Mesendoderm (in vitro differentiated cells): ENCODE data around the gene EVPL.

ENCODE experiments used
- DNase-seq: peaks from one replicate; pipeline ENCODE4 v3.0.0; 2013
- H2AK5ac ChIP-seq: 2 replicates; pipeline ENCODE4 v1.6.1; 2013; ENCODE audit warnings: low read length, inconsistent platforms
- H2BK120ac ChIP-seq: 2 replicates; pipeline ENCODE4 v1.6.1; 2013; ENCODE audit warnings: low read depth, mild to moderate bottlenecking, low read length, moderate library complexity, mixed read lengths
- H2BK15ac ChIP-seq: replicated peaks from 2 replicates; pipeline ENCODE4 v1.6.1; 2013; ENCODE audit warnings: low read depth, mild to moderate bottlenecking, moderate library complexity
- H2BK5ac ChIP-seq: 2 replicates; pipeline ENCODE4 v1.6.1; 2013; ENCODE audit warnings: low read length, inconsistent platforms
- H3K18ac ChIP-seq: 2 replicates; pipeline ENCODE4 v1.6.1; 2013; ENCODE audit warnings: mild to moderate bottlenecking, low read length, mixed read lengths
- H3K23ac ChIP-seq: one replicate; pipeline ENCODE4 v1.6.1; 2013; ENCODE audit warnings: low read length
- H3K27ac ChIP-seq: 2 replicates; pipeline ENCODE4 v1.5.1; 2013; ENCODE audit warnings: low read depth, mild to moderate bottlenecking, inconsistent platforms, low read length, moderate library complexity
- H3K27me3 ChIP-seq: 2 replicates; pipeline ENCODE4 v1.6.1; 2013; ENCODE audit warnings: low read length, control low read depth, mild to moderate bottlenecking, inconsistent platforms; ENCODE audit not compliant: insufficient read depth, poor library complexity
- H3K36me3 ChIP-seq: 2 replicates; pipeline ENCODE4 v1.6.1; 2013; ENCODE audit warnings: low read length, inconsistent platforms; ENCODE audit not compliant: control insufficient read depth, insufficient read depth
- H3K4ac ChIP-seq: one replicate; pipeline ENCODE4 v1.6.1; 2013; ENCODE audit warnings: low read depth, mild to moderate bottlenecking, low read length, moderate library complexity
- H3K4me1 ChIP-seq: 2 replicates; pipeline ENCODE4 v1.6.1; 2013; ENCODE audit warnings: low read depth, low read length, inconsistent platforms; ENCODE audit not compliant: control insufficient read depth
- H3K4me2 ChIP-seq: 2 replicates; pipeline ENCODE4 v1.6.1; 2013; ENCODE audit warnings: low read length
- H3K4me3 ChIP-seq: 2 replicates; pipeline ENCODE4 v1.5.1; 2013; ENCODE audit warnings: mild to moderate bottlenecking, low read length
- H3K56ac ChIP-seq: one replicate; pipeline ENCODE4 v1.6.1; 2013; ENCODE audit warnings: low read length
- H3K79me1 ChIP-seq: 2 replicates; pipeline ENCODE4 v1.6.1; 2013; ENCODE audit warnings: low read length, inconsistent platforms
- H3K79me2 ChIP-seq: 2 replicates; pipeline ENCODE4 v1.6.1; 2013; ENCODE audit warnings: mild to moderate bottlenecking, low read length; ENCODE audit not compliant: control insufficient read depth, insufficient read depth
- H3K9ac ChIP-seq: 2 replicates; pipeline ENCODE4 v1.6.1; 2013; ENCODE audit warnings: low read length, inconsistent platforms
- H4K5ac ChIP-seq: one replicate; pipeline ENCODE4 v1.6.1; 2013; ENCODE audit warnings: low read length
- H4K8ac ChIP-seq: one replicate; pipeline ENCODE4 v1.6.1; 2013; ENCODE audit warnings: low read depth, mild to moderate bottlenecking, control low read depth, low read length, moderate library complexity
- WGBS: extraction: QIAGEN DNeasy Blood & Tissue Kit; methylation state at CpG from one replicate; pipeline ENCODE4 v1.1.7; 2013; ENCODE audit warnings: low lambda C conversion rate, missing lambda C conversion rate; ENCODE audit not compliant: insufficient coverage; ENCODE audit errors: extremely low coverage; 5-methylcytosine and 5-hydroxymethylcytosine counted together

Gene EVPL

DNA sequence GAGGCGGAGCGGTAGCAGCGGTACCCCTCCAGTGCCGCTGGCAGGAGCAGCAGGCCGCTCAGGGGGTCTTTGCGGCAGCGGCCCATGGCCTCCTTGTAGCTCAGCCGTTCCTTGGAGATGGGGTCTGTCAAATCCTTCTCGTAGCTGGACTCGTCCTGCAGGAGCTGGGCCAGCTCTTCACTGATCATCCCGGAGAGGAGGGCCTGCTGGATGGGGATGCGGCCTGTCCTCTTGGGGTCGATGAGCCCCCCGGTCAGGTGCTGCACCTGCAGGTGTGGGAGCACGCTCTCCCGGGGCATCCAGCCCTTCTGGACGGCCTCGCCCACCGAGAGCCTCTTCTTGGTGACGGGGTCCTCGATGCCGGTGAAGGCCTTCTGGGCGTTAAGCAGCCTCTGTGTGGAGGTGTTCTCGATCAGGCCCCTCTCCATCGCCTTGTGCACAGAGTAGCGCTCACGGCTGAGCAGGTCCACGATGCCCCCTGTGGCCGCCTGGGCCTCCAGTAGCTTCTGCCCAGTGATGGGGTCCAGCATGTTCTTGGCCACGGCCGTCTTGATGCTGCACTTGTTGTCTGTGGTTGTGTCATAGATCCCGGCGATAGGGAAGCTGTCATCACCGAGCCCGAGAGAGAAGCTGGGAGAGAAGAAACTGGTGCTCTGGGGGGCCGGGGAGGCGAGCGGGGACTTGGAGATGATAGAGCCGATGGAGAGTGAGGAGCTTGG is 19.8 kb downstream of the EVPL start:
- Histone ChIP-seq H3K27ac (no peak overlapping the region), H2BK120ac (no peak overlapping the region), H4K5ac (no peak overlapping the region), H3K4me1 (no peaks in the 10 kb centered on the region), H2BK15ac (no peak overlapping the region), H3K79me1 (no peaks in the 10 kb centered on the region), H4K8ac (no peak overlapping the region), H3K4ac (no peak overlapping the region), H2BK5ac (no peak overlapping the region), H3K9ac (no peak overlapping the region), H3K27me3 (no peaks in the 10 kb centered on the region), H3K4me2 (no peak overlapping the region), H3K56ac (no peak overlapping the region), H3K4me3 (no peak overlapping the region), H3K79me2 (no peaks in the 10 kb centered on the region), H3K23ac (no peak overlapping the region), H3K36me3 (peaks cover 4% of the 10 kb centered on the region), H2AK5ac (no peak overlapping the region), H3K18ac (no peak overlapping the region)
- no CpG with 5 or more reads among the region's 39 CpGs for WGBS
- DNase-seq = no peak

DNA sequence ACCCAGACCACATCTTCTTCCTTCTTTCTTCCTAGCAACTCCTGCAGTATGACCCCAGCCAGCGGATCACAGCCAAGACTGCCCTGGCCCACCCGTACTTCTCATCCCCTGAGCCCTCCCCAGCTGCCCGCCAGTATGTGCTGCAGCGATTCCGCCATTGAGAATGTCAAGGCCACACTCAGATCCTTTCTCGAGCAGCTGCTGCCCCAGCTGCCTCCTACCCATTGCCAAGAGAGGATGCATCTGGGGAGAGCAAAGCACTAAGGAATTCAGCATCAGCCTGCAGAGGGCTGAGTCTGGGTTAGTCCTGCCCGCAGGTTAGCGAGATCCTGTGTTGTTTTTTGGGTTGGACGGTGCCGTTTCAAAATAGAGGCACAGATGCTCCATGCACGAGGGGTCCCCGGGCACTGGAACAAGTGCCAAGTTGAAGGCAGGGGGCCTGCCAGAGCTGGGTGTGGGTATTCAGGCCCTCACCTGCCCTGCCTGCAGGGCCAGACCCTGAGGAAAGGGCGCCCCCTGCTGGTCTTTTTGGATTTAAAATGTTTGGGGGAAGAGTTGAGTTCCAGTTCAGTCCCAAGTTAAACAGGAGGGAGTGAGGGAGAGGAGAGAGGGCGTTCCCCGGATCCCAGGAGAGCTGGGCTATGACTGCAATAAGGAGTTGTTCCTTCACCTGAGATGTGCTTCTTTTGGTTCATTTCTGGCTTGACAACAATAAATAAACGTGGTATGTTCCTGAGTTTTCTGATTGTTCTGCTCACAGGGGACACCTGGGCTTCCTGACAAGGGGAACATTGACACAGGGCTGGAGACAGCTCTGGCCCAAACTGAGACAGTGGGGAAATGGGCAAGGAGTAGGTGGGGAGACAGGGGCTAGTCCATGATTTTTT is 21.6 kb downstream of the EVPL start:
- no peak overlapping the region for H2BK15ac ChIP-seq
- H3K4me2 ChIP-seq = no peak overlapping the region
- H3K23ac ChIP-seq = no peak overlapping the region
- H4K8ac ChIP-seq = no peak overlapping the region
- no peak overlapping the region for H2BK120ac ChIP-seq
- H3K79me2 ChIP-seq = no peaks in the 10 kb centered on the region
- H3K9ac ChIP-seq = no peak overlapping the region
- WGBS = no CpG with 5 or more reads among the region's 16 CpGs
- no peak overlapping the region for H3K18ac ChIP-seq
- H3K27me3 ChIP-seq = no peaks in the 10 kb centered on the region
- no peak overlapping the region for H2BK5ac ChIP-seq
- H2AK5ac ChIP-seq = no peak overlapping the region
- H3K36me3 ChIP-seq = peaks cover 4% of the 10 kb centered on the region
- no peaks in the 10 kb centered on the region for H3K4me1 ChIP-seq
- peak; percentile 81 for DNase-seq
- H3K56ac ChIP-seq = peak overlapping the region; percentile 15
- no peak overlapping the region for H3K4ac ChIP-seq
- H4K5ac ChIP-seq = no peak overlapping the region
- no peaks in the 10 kb centered on the region for H3K79me1 ChIP-seq
- no peak overlapping the region for H3K4me3 ChIP-seq
- no peak overlapping the region for H3K27ac ChIP-seq

DNA sequence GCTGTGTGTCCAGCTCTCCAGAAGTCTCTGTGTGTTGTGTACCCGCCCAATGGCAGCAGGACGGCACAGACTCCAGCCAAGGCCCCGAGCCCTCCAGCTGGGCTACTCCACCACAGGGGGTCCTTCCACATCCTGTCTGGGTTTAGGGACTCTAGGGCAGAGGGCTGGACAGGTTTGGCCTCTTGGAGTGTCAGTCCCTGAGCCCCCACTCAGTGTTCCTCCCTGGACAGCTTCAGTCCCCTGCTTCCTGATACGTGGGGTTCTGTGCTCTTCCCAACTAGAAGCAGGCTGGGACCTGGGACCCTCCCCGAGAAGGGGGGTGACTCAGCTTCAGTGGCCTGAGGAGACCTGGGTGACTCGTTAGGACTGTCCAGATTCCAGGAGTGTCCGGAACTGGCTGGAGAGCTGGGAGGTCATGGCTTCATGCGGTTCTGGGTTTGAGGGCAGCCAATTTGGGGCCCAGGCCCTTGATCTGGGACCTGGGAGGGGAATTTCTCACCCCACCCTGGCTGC is 22.3 kb downstream of the EVPL start:
- H4K5ac ChIP-seq = no peak overlapping the region
- no peak overlapping the region for H2AK5ac ChIP-seq
- no peak overlapping the region for H2BK15ac ChIP-seq
- no peaks in the 10 kb centered on the region for H3K27me3 ChIP-seq
- no peak for DNase-seq
- H3K4me1 ChIP-seq = no peaks in the 10 kb centered on the region
- H2BK120ac ChIP-seq = no peak overlapping the region
- H2BK5ac ChIP-seq = no peak overlapping the region
- H3K79me1 ChIP-seq = no peaks in the 10 kb centered on the region
- H3K23ac ChIP-seq = no peak overlapping the region
- no peak overlapping the region for H3K27ac ChIP-seq
- H3K9ac ChIP-seq = no peak overlapping the region
- H4K8ac ChIP-seq = no peak overlapping the region
- H3K4me2 ChIP-seq = no peak overlapping the region
- no peaks in the 10 kb centered on the region for H3K79me2 ChIP-seq
- no CpG with 5 or more reads among the region's 8 CpGs for WGBS
- no peak overlapping the region for H3K56ac ChIP-seq
- H3K18ac ChIP-seq = no peak overlapping the region
- H3K36me3 ChIP-seq = peaks cover 4% of the 10 kb centered on the region
- no peak overlapping the region for H3K4me3 ChIP-seq
- H3K4ac ChIP-seq = no peak overlapping the region

- no peak overlapping the region for H3K27ac ChIP-seq
- no peak for DNase-seq
Measured at GRCh38 chr17:76003915-76004314, 23.2 kb downstream of the EVPL start.

DNA sequence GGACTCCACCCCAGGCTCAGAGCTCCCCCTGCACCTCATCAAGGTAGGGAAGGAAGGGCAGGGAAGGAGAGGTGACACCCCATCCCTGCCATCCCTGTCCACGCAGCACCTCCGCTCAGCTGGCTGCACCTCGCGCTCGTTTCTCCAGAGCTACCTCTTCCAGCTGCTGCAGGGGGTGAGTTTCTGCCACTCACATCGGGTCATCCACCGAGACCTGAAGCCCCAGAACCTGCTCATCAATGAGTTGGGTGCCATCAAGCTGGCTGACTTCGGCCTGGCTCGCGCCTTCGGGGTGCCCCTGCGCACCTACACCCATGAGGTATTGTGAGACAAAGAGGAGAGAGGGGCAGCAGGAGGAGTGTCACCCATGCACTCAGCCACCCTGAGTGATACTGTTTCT is 25.0 kb downstream of the EVPL start:
- H3K56ac ChIP-seq = no peak overlapping the region
- H3K27ac ChIP-seq = no peak overlapping the region
- H3K4me1 ChIP-seq = no peaks in the 10 kb centered on the region
- H3K79me1 ChIP-seq = no peaks in the 10 kb centered on the region
- no peak overlapping the region for H3K4me3 ChIP-seq
- H2BK15ac ChIP-seq = no peak overlapping the region
- peaks cover 4% of the 10 kb centered on the region for H3K36me3 ChIP-seq
- H3K18ac ChIP-seq = no peak overlapping the region
- no peak overlapping the region for H3K4me2 ChIP-seq
- no peak overlapping the region for H2AK5ac ChIP-seq
- no peak overlapping the region for H3K9ac ChIP-seq
- no peak overlapping the region for H4K8ac ChIP-seq
- no peak for DNase-seq
- no peak overlapping the region for H2BK5ac ChIP-seq
- H3K79me2 ChIP-seq = no peaks in the 10 kb centered on the region
- no peaks in the 10 kb centered on the region for H3K27me3 ChIP-seq
- WGBS = no CpG with 5 or more reads among the region's 12 CpGs
- H3K4ac ChIP-seq = no peak overlapping the region
- no peak overlapping the region for H4K5ac ChIP-seq
- H2BK120ac ChIP-seq = no peak overlapping the region
- no peak overlapping the region for H3K23ac ChIP-seq

More at GRCh38 chr17:76003915-76004314, 23.2 kb downstream of the EVPL start:
- no peak overlapping the region for H3K9ac ChIP-seq
- H3K36me3 ChIP-seq = peaks cover 4% of the 10 kb centered on the region
- no CpG with 5 or more reads among the region's 6 CpGs for WGBS
- H3K4ac ChIP-seq = no peak overlapping the region
- H2BK15ac ChIP-seq = no peak overlapping the region
- H3K79me1 ChIP-seq = no peaks in the 10 kb centered on the region
- H4K8ac ChIP-seq = no peak overlapping the region
- no peak overlapping the region for H2BK120ac ChIP-seq
- H3K4me3 ChIP-seq = no peak overlapping the region
- no peaks in the 10 kb centered on the region for H3K79me2 ChIP-seq
- no peak overlapping the region for H3K23ac ChIP-seq
- H2BK5ac ChIP-seq = no peak overlapping the region
- no peaks in the 10 kb centered on the region for H3K27me3 ChIP-seq
- no peak overlapping the region for H3K18ac ChIP-seq
- H3K4me1 ChIP-seq = no peaks in the 10 kb centered on the region
- no peak overlapping the region for H2AK5ac ChIP-seq
- H4K5ac ChIP-seq = no peak overlapping the region
- H3K4me2 ChIP-seq = no peak overlapping the region
- no peak overlapping the region for H3K56ac ChIP-seq
